NOMO-1 treated with dmso at 0.1 percent for 144 hours (cell line): ENCODE measurements around the gene SLC35F4.
"Not testable (repeated sequence)": the region's sequence is repeated elsewhere in the genome, so short reads cannot be mapped to it uniquely, and the experiment has no call there.

Experiments
- DNase-seq: peaks from one replicate; lab custom pipeline; 2025; ENCODE audit not compliant: unreplicated experiment; lab: John Stamatoyannopoulos, UW

Gene SLC35F4

GRCh38 chr14:57811998-57812546, 53.8 kb downstream of the SLC35F4 start:
- no peak for DNase-seq

GRCh38 chr14:57809808-57810207, 56.1 kb downstream of the SLC35F4 start:
- DNase-seq: no peak

- no peak for DNase-seq
These were observed 68.7 kb downstream of the SLC35F4 start for GRCh38 chr14:57797160-57797559.

GRCh38 chr14:57796556-57796955, 69.3 kb downstream of the SLC35F4 start:
- no peak for DNase-seq

GRCh38 chr14:57785058-57785457, 80.8 kb downstream of the SLC35F4 start:
- DNase-seq: no peak

- DNase-seq: no peak
These were observed 94.1 kb downstream of the SLC35F4 start for GRCh38 chr14:57771801-57772200.

- DNase-seq: no peak
These were observed 95.9 kb downstream of the SLC35F4 start for GRCh38 chr14:57769863-57770523.

GRCh38 chr14:57761800-57762199, 104.1 kb downstream of the SLC35F4 start:
- DNase-seq: no peak

GRCh38 chr14:57760896-57761295, 105.0 kb downstream of the SLC35F4 start:
- DNase-seq: no peak

- DNase-seq: no peak
These were observed 110.8 kb downstream of the SLC35F4 start for GRCh38 chr14:57755018-57755521.

GRCh38 chr14:57754527-57754926, 111.4 kb downstream of the SLC35F4 start:
- DNase-seq: no peak

GRCh38 chr14:57753821-57754220, 112.1 kb downstream of the SLC35F4 start:
- DNase-seq: no peak

GRCh38 chr14:57752142-57752695, 113.7 kb downstream of the SLC35F4 start:
- DNase-seq: not testable (repeated sequence)

- no peak for DNase-seq
These were observed 114.5 kb downstream of the SLC35F4 start for GRCh38 chr14:57751400-57751799.

- no peak for DNase-seq
These were observed 116.6 kb downstream of the SLC35F4 start for GRCh38 chr14:57749267-57749666.

GRCh38 chr14:57748279-57748678, 117.6 kb downstream of the SLC35F4 start:
- DNase-seq: no peak

GRCh38 chr14:57747036-57747435, 118.9 kb downstream of the SLC35F4 start:
- DNase-seq: no peak

- no peak for DNase-seq
These were observed 119.3 kb downstream of the SLC35F4 start for GRCh38 chr14:57746563-57746962.

- DNase-seq: no peak
These were observed 126.4 kb downstream of the SLC35F4 start for GRCh38 chr14:57739516-57739915.

GRCh38 chr14:57737598-57737997, 128.3 kb downstream of the SLC35F4 start:
- no peak for DNase-seq

GRCh38 chr14:57736391-57736790, 129.5 kb downstream of the SLC35F4 start:
- DNase-seq: no peak

GRCh38 chr14:57735276-57735675, 130.6 kb downstream of the SLC35F4 start:
- DNase-seq: no peak
